Measurements from ENCODE around the gene SORCS1. TPM values are rescaled to one million over a fixed set of nuclear protein-coding genes. Genes with fewer than 3 reads are reported as not detected.
"Not testable (repeated sequence)": the region's sequence is repeated elsewhere in the genome, so short reads cannot be mapped to it uniquely, and the experiment has no call there.

SORCS1 gene
- total RNA-seq, 1 donor from 2014 or later, result 13.6 TPM

- Mint-ChIP-seq H3K4me1 (ENCODE audit: low read depth) (peaks cover 16% of the 10 kb centered on the region), H3K36me3 (ENCODE audit: insufficient read depth) (no peaks in the 10 kb centered on the region), H3K27ac (no peak overlapping the region), H3K4me3 (ENCODE audit: low read depth) (no peak overlapping the region), H3K27me3 (peaks cover 3% of the 10 kb centered on the region), H3K9me3 (ENCODE audit: low read depth) (no peaks in the 10 kb centered on the region)
- TF ChIP-seq CTCF (IDR thresholded peaks at IDR 0.05; ENCODE audit: unreplicated experiment), result no peak
- no peak for DNase-seq (ENCODE audit: low spot score, unreplicated experiment)
Measured at GRCh38 chr10:107033799-107034422, 130.6 kb downstream of the SORCS1 start.

- DNase-seq (ENCODE audit: low spot score, unreplicated experiment), result no peak
- peaks cover 16% of the 10 kb centered on the region for H3K4me1 Mint-ChIP-seq (ENCODE audit: low read depth)
- no peak for TF ChIP-seq CTCF (IDR thresholded peaks at IDR 0.05; ENCODE audit: unreplicated experiment)
- peaks cover 3% of the 10 kb centered on the region for H3K27me3 Mint-ChIP-seq
- no peak overlapping the region for H3K27ac Mint-ChIP-seq
- H3K36me3 Mint-ChIP-seq (ENCODE audit: insufficient read depth), result no peaks in the 10 kb centered on the region
- H3K9me3 Mint-ChIP-seq (ENCODE audit: low read depth), result no peaks in the 10 kb centered on the region
- no peak overlapping the region for H3K4me3 Mint-ChIP-seq (ENCODE audit: low read depth)
Measured at GRCh38 chr10:107032700-107033401, 131.7 kb downstream of the SORCS1 start.

DNA sequence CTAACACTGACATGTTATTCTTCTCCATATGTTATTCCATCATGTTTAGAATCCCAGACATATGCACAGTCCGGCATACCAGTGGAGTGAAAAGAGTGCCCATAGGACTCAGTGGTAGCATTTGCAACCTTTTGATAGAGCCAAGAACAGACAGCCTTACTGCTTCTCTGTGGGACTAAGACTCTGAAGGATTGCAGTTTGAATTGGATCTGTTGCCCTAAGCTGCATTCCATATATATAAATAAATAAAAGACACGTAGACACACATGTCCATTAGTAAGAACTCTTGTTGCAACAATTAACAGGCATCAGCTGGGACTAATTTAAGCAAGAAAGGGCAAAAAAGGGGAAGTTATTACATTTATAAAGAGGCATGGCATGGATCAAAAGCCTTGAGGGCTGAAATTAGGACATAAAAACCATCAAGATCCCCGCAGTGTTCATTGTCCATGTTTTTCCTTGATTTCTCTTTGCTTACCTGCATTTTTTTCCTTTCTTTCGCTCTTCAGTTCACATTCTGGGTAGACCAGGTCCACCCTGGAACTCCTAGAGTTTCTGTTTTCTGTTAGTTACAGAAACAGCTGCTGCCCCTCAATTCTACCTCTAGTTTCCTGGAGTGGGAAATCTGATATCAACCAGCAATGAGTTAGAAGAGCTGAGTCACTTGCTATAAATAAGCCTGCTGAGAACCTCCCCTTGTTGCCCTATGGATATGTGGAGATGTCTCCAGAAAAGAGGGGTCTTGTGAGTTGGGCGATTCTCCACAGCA, 132.4 kb downstream of the SORCS1 start:
- no peak overlapping the region for H3K4me3 Mint-ChIP-seq (ENCODE audit: low read depth)
- H3K27me3 Mint-ChIP-seq, result peaks cover 3% of the 10 kb centered on the region
- H3K36me3 Mint-ChIP-seq (ENCODE audit: insufficient read depth), result no peaks in the 10 kb centered on the region
- no peak overlapping the region for H3K27ac Mint-ChIP-seq
- no peak for TF ChIP-seq CTCF (IDR thresholded peaks at IDR 0.05; ENCODE audit: unreplicated experiment)
- no peak for DNase-seq (ENCODE audit: low spot score, unreplicated experiment)
- H3K4me1 Mint-ChIP-seq (ENCODE audit: low read depth), result peaks cover 12% of the 10 kb centered on the region
- H3K9me3 Mint-ChIP-seq (ENCODE audit: low read depth), result no peaks in the 10 kb centered on the region

- no peak for TF ChIP-seq CTCF (IDR thresholded peaks at IDR 0.05; ENCODE audit: unreplicated experiment)
- Mint-ChIP-seq H3K36me3 (ENCODE audit: insufficient read depth) (no peaks in the 10 kb centered on the region), H3K4me1 (ENCODE audit: low read depth) (peaks cover 15% of the 10 kb centered on the region), H3K27ac (no peak overlapping the region), H3K4me3 (ENCODE audit: low read depth) (no peak overlapping the region), H3K9me3 (ENCODE audit: low read depth) (no peaks in the 10 kb centered on the region), H3K27me3 (peaks cover 3% of the 10 kb centered on the region)
- DNase-seq (ENCODE audit: low spot score, unreplicated experiment), result no peak
Measured at GRCh38 chr10:107028236-107028635, 136.3 kb downstream of the SORCS1 start.

DNA sequence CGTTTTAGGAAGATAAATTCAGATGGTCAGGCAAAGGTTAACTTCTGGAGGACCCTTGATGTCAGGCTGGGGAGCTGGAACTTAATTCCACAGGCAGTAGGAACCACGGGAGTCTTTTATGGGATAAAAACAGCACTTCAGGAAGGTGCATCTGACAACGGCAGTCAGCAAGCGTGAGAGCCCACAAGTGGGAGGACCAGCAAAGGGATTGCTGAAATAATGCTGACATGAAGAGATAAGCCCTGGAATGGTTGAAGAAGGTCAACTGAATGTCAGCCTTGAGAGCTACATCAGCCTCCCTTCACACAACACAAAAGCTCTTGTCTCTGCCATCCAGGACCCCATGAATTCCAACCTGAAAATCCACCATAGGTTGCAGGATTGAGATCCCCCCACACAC, 138.8 kb downstream of the SORCS1 start:
- DNase-seq (ENCODE audit: low spot score, unreplicated experiment), result no peak
- TF ChIP-seq CTCF (IDR thresholded peaks at IDR 0.05; ENCODE audit: unreplicated experiment), result no peak
- Mint-ChIP-seq H3K4me1 (ENCODE audit: low read depth) (peaks cover 15% of the 10 kb centered on the region), H3K27ac (peak overlapping the region; percentile 18), H3K9me3 (ENCODE audit: low read depth) (no peaks in the 10 kb centered on the region), H3K27me3 (no peaks in the 10 kb centered on the region), H3K4me3 (ENCODE audit: low read depth) (no peak overlapping the region), H3K36me3 (ENCODE audit: insufficient read depth) (no peaks in the 10 kb centered on the region)

DNA sequence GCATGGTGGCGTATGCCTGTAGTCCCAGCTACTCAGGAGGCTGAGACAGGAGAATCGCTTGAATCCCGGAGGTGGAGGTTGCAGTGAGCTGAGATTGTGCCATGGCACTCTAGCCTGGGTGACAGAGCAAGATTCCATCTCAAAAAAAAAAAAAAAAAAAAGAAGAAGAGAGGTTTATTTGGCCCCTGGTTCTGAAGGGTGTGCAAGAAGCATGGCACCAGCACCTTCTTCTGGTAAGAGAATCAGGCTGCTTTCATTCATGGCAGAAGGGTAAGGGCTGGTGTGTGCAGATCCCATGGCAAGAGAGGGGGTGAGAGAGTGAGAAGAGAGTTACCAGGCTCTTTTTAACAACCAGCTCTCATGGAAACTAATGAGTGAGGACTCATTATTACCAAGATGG, 140.5 kb downstream of the SORCS1 start:
- not testable (repeated sequence) for H3K27me3 Mint-ChIP-seq; H3K4me3 Mint-ChIP-seq (ENCODE audit: low read depth); H3K36me3 Mint-ChIP-seq (ENCODE audit: insufficient read depth); H3K27ac Mint-ChIP-seq; H3K9me3 Mint-ChIP-seq (ENCODE audit: low read depth); DNase-seq (ENCODE audit: low spot score, unreplicated experiment)
- peaks cover 28% of the 10 kb centered on the region for H3K4me1 Mint-ChIP-seq (ENCODE audit: low read depth)
